Thyroid gland (tissue), 4 donors: ENCODE results near the gene GAS1.

Source experiments
- CTCF ChIP-seq, 6 experiments: fragments of 200-600 bp in 3 of 6; fragments of 450-650 bp in 3 of 6; sonication (generic) in 3 of 6; IDR thresholded peaks; one replicate each; pipeline ENCODE4 v1.5.1; 2016 to 2019; ENCODE audit warnings: antibody characterized with exemption in 6 of 6, mild to moderate bottlenecking in 2 of 6, inconsistent platforms in 1 of 6, moderate library complexity in 1 of 6
- POLR2A ChIP-seq, 2 donors: fragments of 450-650 bp; IDR thresholded peaks; one replicate each; pipeline ENCODE4 v1.6.1; 2017; ENCODE audit warnings: antibody characterized with exemption in 2 of 2, mild to moderate bottlenecking in 2 of 2, moderate library complexity in 1 of 2

- no peak for TF ChIP-seq POLR2A (IDR thresholded peaks at IDR 0.05)
- TF ChIP-seq CTCF (IDR thresholded peaks at IDR 0.05), result no peak
These were observed 27.1 kb upstream of the GAS1 start for GRCh38 chr9:86974421-86974820.
